ENCODE data around the gene ABCC6.
"Not testable (repeated sequence)": the region's sequence is repeated elsewhere in the genome, so short reads cannot be mapped to it uniquely, and the experiment has no call there.

ABCC6 gene

DNA sequence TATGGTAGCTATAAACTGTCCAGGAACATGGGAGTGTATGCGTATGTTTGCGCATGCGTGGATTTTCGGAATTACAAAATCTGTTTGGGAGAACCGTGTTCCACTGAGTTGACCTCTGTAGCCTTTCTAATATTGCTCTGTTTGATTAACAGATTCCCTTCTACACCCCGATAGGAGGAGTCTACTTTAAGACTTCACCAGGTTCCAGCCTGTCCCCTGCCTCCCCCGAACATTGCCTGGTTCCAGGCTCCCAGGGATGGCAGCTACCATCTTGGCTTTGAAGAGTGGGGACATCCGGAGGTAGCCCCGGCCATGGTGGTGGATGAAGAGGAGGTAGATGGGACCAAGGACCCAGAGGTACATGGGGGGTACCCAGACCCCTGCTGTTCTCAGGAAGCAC, 1.9 kb downstream of the ABCC6 start:
- DNase-seq = not testable (repeated sequence)

DNA sequence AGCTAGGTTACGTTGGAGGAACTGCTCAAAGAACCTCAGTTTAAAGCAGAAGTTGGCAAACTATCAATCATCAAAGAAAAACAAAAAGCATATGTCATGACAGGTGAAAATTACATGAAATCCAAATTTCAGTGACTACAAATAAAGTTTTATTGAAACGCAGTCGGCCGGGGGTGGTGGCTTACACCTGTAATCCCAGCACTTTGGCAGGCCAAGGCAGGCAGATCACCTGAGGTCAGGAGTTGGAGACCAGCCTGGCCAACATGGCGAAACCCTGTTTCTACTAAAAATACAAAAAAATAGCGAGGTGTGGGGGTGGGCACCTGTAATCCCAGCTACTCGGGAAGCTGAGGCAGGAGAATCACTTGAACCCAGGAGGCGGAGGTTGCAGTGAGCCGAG, 2.8 kb downstream of the ABCC6 start:
- not testable (repeated sequence) for DNase-seq

DNA sequence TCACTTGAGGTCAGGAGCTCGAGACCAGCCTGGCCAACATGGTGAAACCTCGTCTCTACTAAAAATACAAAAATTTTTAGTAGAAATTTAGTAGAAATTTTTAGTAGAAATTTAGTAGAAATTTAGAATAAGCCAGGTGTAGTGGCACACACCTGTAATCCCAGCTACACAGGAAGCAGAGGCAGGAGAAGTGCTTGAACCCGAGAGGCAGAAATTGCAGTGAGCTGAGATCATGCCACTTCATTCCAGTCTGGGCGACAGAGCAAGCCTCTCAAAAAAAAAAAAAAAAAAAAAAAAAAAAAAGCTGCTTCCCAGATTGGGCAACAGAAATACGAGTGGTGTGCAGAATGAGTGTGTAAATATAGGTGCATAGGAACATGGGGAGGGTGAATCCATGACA, 4.5 kb downstream of the ABCC6 start:
- not testable (repeated sequence) for DNase-seq

DNA sequence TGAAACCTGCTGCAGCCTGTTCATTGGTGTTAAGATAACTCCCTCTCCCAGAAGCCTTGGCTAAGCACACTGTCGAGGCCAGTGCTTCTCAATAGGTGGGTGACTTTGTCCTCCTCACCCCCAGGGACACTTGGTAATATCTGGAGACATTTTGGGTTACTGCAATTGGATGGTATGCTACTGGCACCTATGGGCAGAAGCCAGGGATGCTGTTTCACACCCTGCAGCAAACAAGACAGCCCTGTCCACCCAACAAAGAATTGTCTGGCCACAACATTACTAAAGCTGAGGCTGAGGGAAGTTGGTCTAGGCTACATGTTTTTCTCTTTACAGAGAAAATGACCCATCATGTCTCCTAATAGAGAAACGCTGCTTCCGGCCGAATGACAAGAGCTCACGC, 4.9 kb downstream of the ABCC6 start:
- DNase-seq = not testable (repeated sequence)

DNA sequence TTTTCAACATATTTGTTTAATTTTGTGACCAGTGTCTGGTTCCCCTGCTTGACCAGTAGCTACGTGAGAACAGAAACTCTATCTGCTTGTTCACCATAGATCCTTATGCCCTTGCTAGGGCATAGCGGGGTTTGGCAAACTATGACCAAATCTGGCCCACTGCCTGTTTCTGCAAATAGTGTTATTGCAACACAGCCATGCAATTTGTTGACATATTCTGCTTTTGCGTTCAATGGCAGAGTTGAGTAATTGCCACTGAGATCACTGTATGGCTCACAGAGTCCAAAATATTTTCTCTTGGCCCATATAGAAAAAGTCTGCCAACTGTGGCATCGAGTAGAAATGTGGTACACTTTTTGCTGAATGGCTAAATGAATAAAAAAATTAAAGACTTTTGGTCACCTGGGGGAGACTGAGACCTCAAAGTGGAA, 9.4 kb downstream of the ABCC6 start:
- DNase-seq = peak; percentile 70

DNA sequence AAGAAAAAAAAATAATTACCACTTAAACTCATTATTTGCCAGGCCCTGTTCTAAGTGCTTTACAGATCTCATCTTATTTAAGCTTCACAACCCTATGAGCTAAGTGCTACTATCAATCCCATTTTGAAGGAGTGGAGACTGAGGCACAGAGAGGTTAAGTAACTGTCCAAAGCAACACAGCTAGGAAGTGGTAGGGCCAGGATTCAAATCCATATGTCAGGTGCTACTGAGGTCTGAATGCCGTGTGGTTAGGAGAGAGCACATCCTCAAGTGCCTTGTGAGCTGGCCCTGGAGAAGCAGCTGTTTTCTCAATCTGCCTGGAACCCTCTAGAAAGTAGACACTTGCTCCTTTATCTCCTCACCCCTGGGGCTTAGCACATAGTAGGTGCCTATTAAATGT, 11.9 kb downstream of the ABCC6 start:
- DNase-seq = not testable (repeated sequence)

DNA sequence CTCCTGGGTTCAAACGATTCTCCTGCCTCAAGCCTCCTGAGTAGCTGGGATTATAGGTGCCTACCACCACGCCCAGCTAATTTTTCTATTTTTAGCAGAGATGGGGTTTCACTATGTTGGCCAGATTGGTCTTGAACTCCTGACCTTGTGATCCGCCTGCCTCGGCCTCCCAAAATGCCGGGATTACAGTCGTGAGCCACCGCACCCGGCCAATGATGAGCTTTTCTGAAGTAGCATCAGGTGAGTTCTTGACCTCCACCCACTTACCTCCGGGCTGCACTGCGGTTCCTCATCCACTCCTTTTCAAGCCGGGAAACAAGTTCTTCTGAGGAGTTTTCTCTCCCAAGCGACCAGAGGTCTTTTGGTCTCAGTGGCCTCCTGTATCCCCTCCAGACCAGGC, 14.8 kb downstream of the ABCC6 start:
- DNase-seq = not testable (repeated sequence)

DNA sequence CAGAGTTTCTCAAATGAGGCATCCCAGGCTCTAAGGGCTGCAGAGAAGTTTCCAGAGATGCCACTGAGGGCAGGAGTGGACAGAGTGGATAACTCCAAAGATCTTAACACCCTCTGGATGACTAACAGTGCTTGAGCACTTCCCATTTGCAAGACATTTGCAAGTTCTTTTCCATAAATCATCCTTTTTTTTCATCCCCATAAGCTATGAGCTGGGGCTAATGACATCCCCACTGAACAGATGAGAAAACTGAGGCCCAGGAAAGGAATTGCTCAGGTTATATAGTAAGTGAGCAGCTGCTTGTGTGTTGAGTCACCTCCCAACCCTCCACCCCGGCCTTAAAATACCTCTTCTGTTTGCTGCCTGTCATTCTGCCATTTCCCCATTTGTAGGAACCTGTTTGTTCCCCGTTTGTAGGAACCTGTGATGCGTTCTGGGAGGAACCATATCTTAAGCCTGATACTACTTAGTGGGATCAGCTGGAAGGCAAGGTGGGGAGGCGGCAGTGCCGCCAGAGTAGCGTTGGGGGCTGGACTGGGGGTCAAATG, 15.4 kb downstream of the ABCC6 start:
- peak; percentile 9 for DNase-seq

DNA sequence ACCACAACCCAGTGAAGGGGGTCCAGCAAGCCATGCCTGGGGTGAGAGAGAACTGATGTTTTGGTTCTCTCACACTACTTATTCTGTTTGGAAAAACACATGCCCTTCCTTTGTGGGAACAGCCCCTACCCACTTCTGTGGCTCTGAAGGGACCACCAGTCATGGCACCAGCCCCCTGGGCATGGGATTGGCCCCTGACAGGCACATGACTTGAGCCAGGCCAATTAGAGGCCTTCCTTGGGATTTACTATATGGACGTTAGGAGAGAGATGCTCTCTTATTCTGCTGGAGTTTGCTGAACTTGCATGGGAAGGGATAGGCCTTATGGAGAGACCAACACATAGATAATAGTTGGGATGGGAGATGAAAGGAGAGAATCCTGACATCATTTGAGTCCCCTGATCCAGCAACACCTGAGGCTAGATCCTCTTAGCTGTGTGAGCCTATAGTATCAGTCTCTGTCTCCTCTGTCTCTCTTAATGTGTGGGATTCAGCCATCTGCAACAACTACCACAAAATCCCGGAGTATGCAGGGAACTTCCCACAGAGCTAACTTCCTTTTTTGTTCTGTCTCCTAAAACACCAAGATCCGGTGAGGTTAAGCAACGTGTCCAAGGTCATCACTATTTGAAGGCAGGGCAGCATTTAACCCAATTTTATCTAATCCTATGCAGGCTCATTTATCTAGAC, 16.1 kb downstream of the ABCC6 start:
- peak; percentile 72 for DNase-seq

DNA sequence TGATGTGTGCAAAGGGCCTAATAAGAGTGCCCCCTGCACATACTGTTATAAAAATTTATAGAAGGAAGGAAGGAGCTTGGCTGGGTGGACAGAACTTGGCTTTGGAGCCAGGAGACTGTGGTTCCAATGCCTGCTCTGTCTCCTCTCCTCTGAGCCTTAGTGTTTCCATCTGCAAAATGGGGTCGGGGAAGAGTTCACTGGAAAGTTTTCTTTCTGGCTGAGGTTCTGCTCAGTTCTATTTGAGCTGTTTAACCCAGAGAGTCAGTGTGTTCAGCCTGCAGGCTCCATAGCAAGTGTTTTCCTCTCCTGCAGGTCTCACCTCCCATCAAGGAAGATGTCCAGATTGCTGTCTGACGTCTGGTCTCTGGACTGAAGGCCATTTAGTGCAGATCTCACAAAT, 17.4 kb downstream of the ABCC6 start:
- DNase-seq = not testable (repeated sequence)

DNA sequence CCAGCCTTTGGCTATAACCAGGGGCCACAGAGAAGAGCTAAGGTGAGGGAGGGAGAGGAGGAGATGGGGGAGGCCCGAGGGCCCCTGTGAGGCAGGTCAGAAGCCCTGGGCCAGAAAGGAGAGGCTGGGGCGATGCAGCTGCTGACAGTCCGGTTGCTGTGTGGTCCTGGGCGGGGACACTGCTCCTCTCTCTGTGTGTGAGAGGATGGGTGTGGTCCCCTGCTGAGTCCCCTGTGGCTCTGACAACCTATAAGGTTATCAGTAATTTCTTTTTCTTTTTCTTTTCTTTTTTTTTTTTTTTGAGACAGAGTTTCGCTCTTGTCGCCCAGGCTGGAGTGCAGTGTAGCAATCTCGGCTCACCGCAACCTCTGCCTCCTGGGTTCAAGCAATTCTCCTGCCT, 18.7 kb downstream of the ABCC6 start:
- not testable (repeated sequence) for DNase-seq

DNA sequence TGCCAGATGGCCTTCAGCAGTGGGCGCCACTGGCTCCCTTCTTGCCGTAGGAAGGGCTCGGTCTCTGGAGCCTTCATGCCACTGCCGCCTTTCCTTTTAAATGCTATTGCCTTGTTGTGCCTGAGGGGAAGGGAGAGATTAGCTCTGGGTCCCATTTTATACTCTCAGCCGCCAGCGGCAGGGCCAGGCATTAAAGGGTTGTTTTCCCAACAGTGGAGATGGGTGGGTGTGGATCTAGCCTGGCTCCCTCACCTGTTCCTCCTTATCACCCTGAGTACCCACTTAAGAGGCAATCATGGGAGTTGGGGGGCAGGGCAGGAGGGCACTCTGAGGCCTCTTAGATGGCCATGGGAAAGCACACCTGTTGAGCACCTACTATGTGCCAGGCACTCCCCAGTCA, 19.8 kb downstream of the ABCC6 start:
- not testable (repeated sequence) for DNase-seq

DNA sequence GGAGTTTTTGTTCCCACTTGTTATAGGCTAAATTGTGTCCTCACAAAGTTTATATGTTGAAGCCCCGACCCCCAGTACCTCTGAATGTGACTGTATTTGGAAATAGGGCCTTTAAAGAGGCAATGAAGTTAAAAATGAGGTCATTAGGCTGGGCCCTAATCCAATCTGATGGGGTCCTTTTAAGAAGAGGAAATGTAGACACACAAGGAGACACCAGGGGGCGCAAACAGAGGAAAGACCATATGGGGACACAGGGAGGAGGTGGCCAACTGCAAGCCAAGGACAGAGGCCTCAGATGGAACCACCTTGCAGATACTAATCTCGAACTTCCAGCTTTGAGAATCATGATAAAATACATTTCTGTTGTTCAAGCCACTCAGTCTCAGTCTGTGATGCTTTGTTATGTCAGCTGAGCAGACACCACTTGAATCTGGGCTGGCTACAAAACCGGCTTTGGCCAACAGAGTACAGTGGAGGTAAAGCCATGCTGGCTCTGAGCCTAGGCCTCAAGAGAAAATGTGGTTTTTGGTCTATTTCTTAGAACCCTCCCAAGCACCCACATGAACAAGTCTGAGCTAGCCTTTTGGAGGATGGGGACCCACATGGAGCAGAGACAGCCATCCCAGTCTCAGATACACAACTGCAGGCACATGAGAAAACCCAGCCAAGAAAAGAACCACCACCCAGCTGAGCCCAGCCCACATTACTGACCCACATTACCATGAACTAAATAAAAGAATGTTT, 20.7 kb downstream of the ABCC6 start:
- peak; percentile 71 for DNase-seq

DNA sequence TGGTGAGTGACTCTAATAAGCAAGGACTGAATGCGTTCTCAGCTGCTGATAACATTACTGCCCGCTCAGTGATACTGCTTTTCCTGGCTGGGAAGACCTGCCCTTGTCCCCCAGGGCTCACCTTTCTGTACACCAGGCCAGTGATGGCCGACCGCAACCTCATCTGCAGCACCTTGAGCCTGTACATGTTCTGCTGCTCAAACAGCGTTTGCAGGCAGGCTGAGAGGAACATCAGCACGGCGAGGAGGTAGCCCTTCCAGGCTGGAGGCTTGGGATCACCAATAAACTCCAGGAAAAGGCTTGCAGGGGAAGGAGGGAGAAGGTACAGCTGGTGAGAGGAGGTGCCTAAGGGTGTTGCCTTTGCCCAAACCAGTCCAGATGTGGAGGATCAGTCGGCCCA, 21.4 kb downstream of the ABCC6 start:
- DNase-seq = not testable (repeated sequence)

DNA sequence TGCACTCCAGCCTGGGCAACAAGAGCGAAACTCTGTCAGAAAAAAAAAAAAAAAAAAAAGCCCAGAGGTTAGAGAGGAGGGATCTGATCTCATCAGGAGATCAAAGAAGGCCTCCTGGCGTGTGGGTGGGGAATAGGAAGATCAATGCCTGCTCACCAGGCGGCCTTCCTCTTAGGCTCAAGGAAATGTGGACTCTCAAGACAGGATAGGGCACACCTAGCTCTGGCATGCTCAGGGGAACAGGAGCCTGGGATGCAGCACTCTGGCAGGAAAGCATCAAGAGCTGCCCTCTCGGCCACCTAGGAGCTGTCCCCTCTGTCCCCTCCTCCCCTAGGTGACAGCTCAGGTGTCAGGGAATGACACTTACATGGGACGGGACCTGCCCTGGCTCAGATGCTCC, 22.9 kb downstream of the ABCC6 start:
- DNase-seq = not testable (repeated sequence)

DNA sequence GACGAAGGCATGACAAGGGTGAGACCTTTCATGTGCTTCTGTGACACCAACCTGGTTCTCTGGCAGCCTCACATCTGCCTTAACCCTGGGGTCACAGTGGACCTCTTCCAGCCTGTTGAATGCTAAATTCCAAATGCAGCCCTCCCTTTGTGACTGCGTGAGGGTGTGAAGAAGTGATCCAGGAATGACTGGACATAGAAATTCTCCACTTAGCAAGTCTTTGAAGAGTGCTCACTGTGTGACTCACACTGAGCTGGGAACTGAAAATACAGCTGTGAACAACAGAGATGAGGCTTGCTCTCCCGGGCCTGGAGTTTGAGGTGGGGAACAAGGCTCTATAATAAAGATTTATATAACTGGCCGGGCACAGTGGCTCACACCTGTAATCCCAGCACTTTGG, 23.9 kb downstream of the ABCC6 start:
- peak; percentile 47 for DNase-seq

DNA sequence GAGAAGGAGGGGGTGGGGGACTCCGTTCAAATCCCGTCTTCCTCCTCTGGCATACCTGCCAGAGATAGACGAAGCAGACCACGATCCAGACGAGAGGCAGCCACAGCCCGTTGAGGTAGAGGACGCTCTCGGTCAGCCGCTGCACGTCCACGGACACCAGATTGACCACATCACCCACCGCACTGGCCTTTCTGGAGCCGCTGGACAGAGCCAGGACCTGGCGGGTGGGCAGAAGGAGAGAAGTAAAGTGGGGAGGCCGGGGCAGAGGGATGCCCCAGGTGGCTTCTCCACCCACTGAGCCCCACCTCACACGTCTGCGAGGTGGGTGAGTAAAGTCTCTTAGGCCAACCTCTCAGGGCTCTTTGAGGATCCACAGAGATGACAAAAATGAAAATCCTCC, 25.3 kb downstream of the ABCC6 start:
- no peak for DNase-seq

DNA sequence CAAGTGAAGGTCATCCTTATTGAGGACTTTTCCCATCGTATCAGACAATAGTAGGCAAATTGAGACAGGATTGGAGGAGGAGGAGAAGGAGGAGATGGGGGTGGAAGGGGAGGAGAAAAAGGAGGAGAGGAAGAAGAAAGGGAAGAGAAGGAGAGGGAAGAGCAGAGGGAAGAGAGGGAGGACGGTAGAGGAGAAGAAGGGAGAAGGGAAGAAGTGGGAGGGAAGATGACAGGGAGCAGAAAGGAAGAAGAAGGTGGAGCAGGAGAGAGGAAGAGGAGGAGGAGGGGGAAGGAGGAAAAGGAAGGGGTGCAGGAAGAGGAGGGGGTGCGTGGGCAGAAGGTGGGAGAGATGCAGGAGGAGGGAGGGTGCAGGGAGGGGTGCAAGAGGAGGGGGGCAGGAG, 26.0 kb downstream of the ABCC6 start:
- no peak for DNase-seq

DNA sequence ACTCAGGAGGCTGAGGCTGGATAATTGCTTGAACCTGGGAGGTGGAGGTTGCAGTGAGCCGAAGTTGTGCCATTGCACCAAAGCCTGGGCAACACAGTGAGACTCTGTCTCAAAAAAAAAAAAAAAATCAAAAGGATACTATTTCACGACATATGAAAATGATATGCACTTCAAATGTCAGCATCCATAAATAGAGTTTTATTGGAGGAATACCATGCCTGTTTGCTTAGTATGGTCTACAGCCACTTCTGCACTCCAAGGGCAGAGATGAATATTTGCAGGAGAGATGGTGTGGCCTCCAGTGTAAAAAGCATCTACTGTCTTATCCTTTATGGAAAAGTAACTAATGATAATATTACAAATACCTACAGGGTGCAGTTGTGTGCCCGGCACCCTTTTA, 27.2 kb downstream of the ABCC6 start:
- no peak for DNase-seq

DNA sequence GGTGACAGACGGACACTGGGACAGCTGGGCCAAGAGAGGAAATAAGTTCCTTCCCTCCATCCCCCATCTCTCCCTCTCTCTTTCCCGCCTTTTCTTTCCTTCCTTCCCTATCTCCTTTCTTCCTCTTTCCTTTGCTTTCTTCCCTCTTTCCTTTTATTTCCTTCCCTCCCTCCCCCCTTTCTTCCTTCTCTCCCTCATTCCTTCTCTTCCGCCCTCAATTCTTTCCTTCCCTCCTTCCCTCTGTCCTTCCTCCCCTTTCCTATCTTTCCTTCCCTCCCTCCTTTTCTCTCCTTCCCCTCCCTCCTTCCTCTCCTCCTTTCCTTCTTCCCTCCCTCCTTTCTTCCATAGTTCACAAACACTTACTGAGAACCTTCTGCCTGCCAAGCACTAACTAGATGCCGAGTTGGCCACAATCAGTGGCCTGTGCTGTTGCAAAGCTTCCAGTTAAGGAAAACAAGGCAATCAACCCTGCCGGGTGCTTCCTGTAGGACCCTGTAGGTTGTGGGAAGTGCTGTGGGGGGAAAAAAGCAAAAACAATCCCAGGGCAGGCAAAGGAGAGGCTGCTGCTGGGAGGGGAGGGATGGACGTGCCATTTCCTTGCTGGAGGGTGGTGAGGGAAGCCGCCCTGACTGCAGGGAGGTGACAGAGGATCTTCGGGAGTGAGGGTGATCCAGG, 31.7 kb downstream of the ABCC6 start:
- no peak for DNase-seq

DNA sequence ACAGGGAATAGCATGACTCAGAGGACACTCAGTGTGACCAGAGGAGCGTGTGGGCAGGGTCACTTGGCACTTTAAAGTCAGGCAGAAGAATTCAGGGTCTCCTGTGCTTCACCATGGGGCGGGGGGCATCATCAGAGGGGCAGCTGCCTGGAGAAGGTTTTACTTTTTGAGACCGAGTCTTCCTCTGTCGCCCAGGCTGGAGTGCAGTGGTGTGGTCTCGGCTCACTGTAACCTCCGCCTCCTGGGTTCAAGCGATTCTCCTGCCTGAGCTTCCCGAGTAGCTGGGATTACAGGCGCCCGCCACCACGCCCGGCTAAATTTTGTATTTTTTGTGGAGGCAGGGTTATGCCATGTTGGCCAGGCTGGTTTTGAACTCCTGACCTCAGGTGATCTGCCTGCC, 32.3 kb downstream of the ABCC6 start:
- not testable (repeated sequence) for DNase-seq

DNA sequence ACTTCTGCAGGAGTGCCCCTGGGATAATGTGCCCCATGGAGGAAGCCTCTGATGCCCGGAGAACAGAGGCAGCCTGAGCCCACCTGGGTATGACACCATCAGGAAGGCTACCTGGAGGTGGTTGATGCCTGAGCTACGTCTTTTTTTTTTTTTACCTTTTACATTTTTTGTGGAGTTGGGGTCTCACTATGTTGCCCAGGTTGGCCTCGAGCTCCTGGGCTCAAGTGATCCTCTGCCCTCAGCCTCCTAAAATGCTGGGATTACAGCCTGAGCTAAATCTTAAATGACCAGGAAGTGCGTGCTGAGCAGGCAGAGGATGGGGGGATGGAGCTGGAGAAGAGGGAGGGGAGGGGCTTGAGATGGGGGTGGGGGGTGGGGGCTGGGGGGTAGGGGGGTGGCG, 32.7 kb downstream of the ABCC6 start:
- DNase-seq = no peak

DNA sequence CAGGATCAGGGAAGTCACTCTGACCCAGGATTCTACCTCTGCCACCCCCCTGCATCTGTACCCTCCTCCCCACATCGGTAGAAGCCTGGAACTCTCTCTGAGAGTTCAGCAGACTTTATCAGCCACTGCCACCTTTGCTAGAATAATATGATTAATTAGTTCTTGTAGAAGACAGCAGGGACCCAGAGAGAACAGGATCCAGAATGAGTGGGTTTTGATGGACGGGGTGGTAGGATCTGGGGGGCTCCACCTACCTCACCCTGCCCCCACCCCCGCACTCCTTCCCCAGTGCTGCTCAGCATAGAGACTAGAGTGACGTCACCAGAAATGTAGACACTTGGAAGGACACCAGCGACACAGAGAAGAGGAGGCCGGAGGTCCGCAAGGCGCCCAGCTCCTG, 33.5 kb downstream of the ABCC6 start:
- DNase-seq = no peak

DNA sequence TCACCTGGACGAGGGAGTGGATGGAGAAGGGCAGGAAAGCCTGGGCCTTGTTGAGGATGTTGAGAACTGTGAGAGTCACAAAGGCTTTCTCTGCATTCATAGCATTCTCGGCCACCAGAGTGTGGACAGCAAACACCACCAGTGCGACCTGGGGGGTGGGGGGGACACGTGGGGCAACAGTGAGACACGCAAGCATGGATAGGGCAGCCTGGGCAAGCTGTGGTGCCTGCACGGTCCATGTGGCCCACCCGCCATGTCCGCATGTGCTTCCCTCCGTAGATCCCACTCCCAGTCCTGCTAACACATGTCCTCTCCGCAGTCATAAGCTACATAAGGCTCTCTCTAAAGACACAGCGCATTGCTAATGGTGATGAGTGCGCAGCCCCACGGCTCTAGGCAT, 34.5 kb downstream of the ABCC6 start:
- DNase-seq = no peak

Measured in suppressor macrophage treated with lipopolysaccharide for 4 hours (primary cell).